Parietal lobe (tissue), 1 donor: Measurements from ENCODE around the gene TSPAN5. TPM values are rescaled to one million over a fixed set of nuclear protein-coding genes. Genes with fewer than 3 reads are reported as not detected.

Source experiments
- total RNA-seq: library from RNA; depleted of rRNA; stranded (reverse); fragments of >200 nt; gene quantifications from one replicate; pipeline ENCODE4 v1.2.3, GENCODE V29; 2014

Gene TSPAN5
- 87.3 TPM for total RNA-seq

GRCh38 chr4:98658287-98659105 is at the start of gene TSPAN5:
TSPAN5 (minus strand) TSS chr4:98658611.

